Gastroesophageal sphincter (tissue), 3 donors: ENCODE results near the gene MADD.

ENCODE experiments used
- POLR2A ChIP-seq, 2 donors: fragments of 450-650 bp; IDR thresholded peaks; one replicate each; pipeline ENCODE4 v1.6.1; 2017; ENCODE audit warnings: antibody characterized with exemption in 2 of 2, mild to moderate bottlenecking in 2 of 2, moderate library complexity in 1 of 2
- TF ChIP-seq, protein P1 (sequence below), 4 experiments: fragments of 200-600 bp in 2 of 4; fragments of 450-650 bp in 2 of 4; sonication (generic) in 1 of 4; IDR thresholded peaks; one replicate each; pipeline ENCODE4 v1.5.1; 2017 to 2019; ENCODE audit warnings: antibody characterized with exemption in 4 of 4, mild to moderate bottlenecking in 2 of 4, moderate library complexity in 2 of 4

DNA sequence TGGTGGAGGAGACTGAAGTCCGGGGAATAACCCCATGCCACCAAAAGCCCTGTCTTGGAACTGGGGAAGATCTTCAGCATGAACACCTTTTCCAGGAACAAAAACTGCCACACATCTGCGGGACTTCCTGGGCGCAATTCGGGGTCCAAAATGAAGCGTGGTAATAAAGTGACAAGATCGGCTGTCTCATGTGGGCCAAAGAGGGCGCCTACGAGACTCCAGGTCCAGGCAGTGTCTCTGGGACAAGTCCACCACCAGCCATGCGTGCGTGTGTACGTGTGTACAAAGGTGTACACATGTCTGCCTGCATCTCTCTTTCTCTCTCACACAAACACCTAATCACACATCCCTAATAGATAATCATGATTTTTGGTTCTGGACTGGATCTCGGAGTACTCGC, 91.5 kb downstream of the MADD start:
- TF ChIP-seq, protein P1, sequence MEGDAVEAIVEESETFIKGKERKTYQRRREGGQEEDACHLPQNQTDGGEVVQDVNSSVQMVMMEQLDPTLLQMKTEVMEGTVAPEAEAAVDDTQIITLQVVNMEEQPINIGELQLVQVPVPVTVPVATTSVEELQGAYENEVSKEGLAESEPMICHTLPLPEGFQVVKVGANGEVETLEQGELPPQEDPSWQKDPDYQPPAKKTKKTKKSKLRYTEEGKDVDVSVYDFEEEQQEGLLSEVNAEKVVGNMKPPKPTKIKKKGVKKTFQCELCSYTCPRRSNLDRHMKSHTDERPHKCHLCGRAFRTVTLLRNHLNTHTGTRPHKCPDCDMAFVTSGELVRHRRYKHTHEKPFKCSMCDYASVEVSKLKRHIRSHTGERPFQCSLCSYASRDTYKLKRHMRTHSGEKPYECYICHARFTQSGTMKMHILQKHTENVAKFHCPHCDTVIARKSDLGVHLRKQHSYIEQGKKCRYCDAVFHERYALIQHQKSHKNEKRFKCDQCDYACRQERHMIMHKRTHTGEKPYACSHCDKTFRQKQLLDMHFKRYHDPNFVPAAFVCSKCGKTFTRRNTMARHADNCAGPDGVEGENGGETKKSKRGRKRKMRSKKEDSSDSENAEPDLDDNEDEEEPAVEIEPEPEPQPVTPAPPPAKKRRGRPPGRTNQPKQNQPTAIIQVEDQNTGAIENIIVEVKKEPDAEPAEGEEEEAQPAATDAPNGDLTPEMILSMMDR (IDR thresholded peaks at IDR 0.05): no peak
- no peak for TF ChIP-seq POLR2A (IDR thresholded peaks at IDR 0.05)
